ENCODE data around the gene KAT6B.

KAT6B gene

GRCh38 chr10:74827694-74828093 is 1.3 kb downstream of the KAT6B start:
- H3K4me3 ChIP-seq (replicated peaks; ENCODE audit: low read depth, low read length), result peak overlapping the region; percentile 77
- no peak for DNase-seq (ENCODE audit: extremely low read depth, low read depth)
- TF ChIP-seq CTCF (IDR thresholded peaks at IDR 0.05; ENCODE audit: low read depth, low read length, missing control alignments), result no peak

GRCh38 chr10:74828946-74829345 is 2.5 kb downstream of the KAT6B start:
- no peak for DNase-seq (ENCODE audit: extremely low read depth, low read depth)
- TF ChIP-seq CTCF (IDR thresholded peaks at IDR 0.05; ENCODE audit: low read depth, low read length, missing control alignments), result no peak

GRCh38 chr10:74831518-74832120 is 5.2 kb downstream of the KAT6B start:
- TF ChIP-seq CTCF (IDR thresholded peaks at IDR 0.05; ENCODE audit: low read depth, low read length, missing control alignments), result no peak
- no peak for DNase-seq (ENCODE audit: extremely low read depth, low read depth)
- H3K4me3 ChIP-seq (replicated peaks; ENCODE audit: low read depth, low read length), result no peak overlapping the region

More at GRCh38 chr10:74828946-74829345, 2.5 kb downstream of the KAT6B start:
- no peak overlapping the region for H3K4me3 ChIP-seq (replicated peaks; ENCODE audit: low read depth, low read length)

GRCh38 chr10:74835963-74836362 is 9.6 kb downstream of the KAT6B start:
- no peak for DNase-seq (ENCODE audit: extremely low read depth, low read depth)

GRCh38 chr10:74836877-74837276 is 10.5 kb downstream of the KAT6B start:
- DNase-seq (ENCODE audit: extremely low read depth, low read depth), result no peak
- TF ChIP-seq CTCF (IDR thresholded peaks at IDR 0.05; ENCODE audit: low read depth, low read length, missing control alignments), result no peak

More at GRCh38 chr10:74835963-74836362, 9.6 kb downstream of the KAT6B start:
- no peak overlapping the region for H3K4me3 ChIP-seq (replicated peaks; ENCODE audit: low read depth, low read length)
- no peak for TF ChIP-seq CTCF (IDR thresholded peaks at IDR 0.05; ENCODE audit: low read depth, low read length, missing control alignments)

GRCh38 chr10:74837743-74838142 is 11.3 kb downstream of the KAT6B start:
- no peak for TF ChIP-seq CTCF (IDR thresholded peaks at IDR 0.05; ENCODE audit: low read depth, low read length, missing control alignments)
- H3K4me3 ChIP-seq (replicated peaks; ENCODE audit: low read depth, low read length), result no peak overlapping the region
- no peak for DNase-seq (ENCODE audit: extremely low read depth, low read depth)

More at GRCh38 chr10:74836877-74837276, 10.5 kb downstream of the KAT6B start:
- H3K4me3 ChIP-seq (replicated peaks; ENCODE audit: low read depth, low read length), result no peak overlapping the region

GRCh38 chr10:74839708-74840107 is 13.3 kb downstream of the KAT6B start:
- TF ChIP-seq CTCF (IDR thresholded peaks at IDR 0.05; ENCODE audit: low read depth, low read length, missing control alignments), result no peak
- DNase-seq (ENCODE audit: extremely low read depth, low read depth), result no peak
- H3K4me3 ChIP-seq (replicated peaks; ENCODE audit: low read depth, low read length), result no peak overlapping the region
